Sciatic nerve (tissue), 2 donors: ENCODE results near the gene CREBBP. TPM values are rescaled to one million over a fixed set of nuclear protein-coding genes. Genes with fewer than 3 reads are reported as not detected.
A peak's percentile ranks its signal among the peaks of the same experiment; 100 is the strongest.

Experiments
- ATAC-seq: fragments of 200-7000 bp; cut with Tn5 transposase; one replicate; pipeline ENCODE4 v1.9.1; 2020; ENCODE audit warnings: mild to moderate bottlenecking, moderate library complexity
- DNase-seq: peaks from one replicate; pipeline ENCODE4 v3.0.0-alpha.2; 2020; ENCODE audit warnings: low spot score
- intact Hi-C: fragments of 100-400 bp; cut with DNase I; formaldehyde crosslinking; loops from one replicate; pipeline ENCODE4 v1.14.2; 2022
- total RNA-seq: library from RNA; stranded (reverse); fragmentation: NEBNext Ultra II Directional; extraction: Animal tissue kit (Norgen Biotek cat#: 25700); gene quantifications from one replicate; pipeline ENCODE4 v1.2.1, GENCODE V29; 2021
- donor health status: DM: no; HTN: no; CAD: no.
- donor health status: DM: no; HTN: no; CAD: no.

Gene CREBBP
- total RNA-seq, 1 donor from 2014 or later = 120 TPM

- DNase-seq (no peak), ATAC-seq (peak; percentile 71)
- intact Hi-C loops = no loop called here
These were observed 43.9 kb downstream of the CREBBP start for GRCh38 chr16:3836641-3837040.

- DNase-seq (no peak), ATAC-seq (no peak)
- intact Hi-C loops = no loop called here
These were observed 45.4 kb downstream of the CREBBP start for GRCh38 chr16:3835089-3835602.

- intact Hi-C loops = no loop called here
- ATAC-seq = no peak
- no peak for DNase-seq
These were observed 47.8 kb downstream of the CREBBP start for GRCh38 chr16:3832668-3833067.

- intact Hi-C loops = no loop called here
- DNase-seq = no peak
- ATAC-seq = no peak
These were observed 49.8 kb downstream of the CREBBP start for GRCh38 chr16:3830625-3831254.

GRCh38 chr16:3829631-3830536 is 50.6 kb downstream of the CREBBP start:
- ATAC-seq (no peak), DNase-seq (no peak)
- intact Hi-C loops = no loop called here

- no peak for ATAC-seq
- intact Hi-C loops = no loop called here
- no peak for DNase-seq
These were observed 54.6 kb downstream of the CREBBP start for GRCh38 chr16:3825940-3826339.

- ATAC-seq = no peak
- DNase-seq = no peak
- intact Hi-C loops = no loop called here
These were observed 55.4 kb downstream of the CREBBP start for GRCh38 chr16:3825103-3825502.

GRCh38 chr16:3824121-3824795 is 56.3 kb downstream of the CREBBP start:
- DNase-seq (no peak), ATAC-seq (no peak)
- intact Hi-C loops = no loop called here

GRCh38 chr16:3823427-3823826 is 57.1 kb downstream of the CREBBP start:
- ATAC-seq = no peak
- no peak for DNase-seq
- intact Hi-C loops = no loop called here

- ATAC-seq (peak; percentile 41), DNase-seq (no peak)
- intact Hi-C loops = no loop called here
These were observed 58.0 kb downstream of the CREBBP start for GRCh38 chr16:3822366-3823045.

- no peak for ATAC-seq
- intact Hi-C loops = no loop called here
- DNase-seq = no peak
These were observed 59.3 kb downstream of the CREBBP start for GRCh38 chr16:3821184-3821583.

- intact Hi-C loops = no loop called here
- no peak for DNase-seq
- peak; percentile 67 for ATAC-seq
These were observed 60.5 kb downstream of the CREBBP start for GRCh38 chr16:3819746-3820724.

- DNase-seq (no peak), ATAC-seq (no peak)
- intact Hi-C loops = no loop called here
These were observed 61.4 kb downstream of the CREBBP start for GRCh38 chr16:3819175-3819527.

- ATAC-seq (no peak), DNase-seq (no peak)
- intact Hi-C loops = no loop called here
These were observed 64.2 kb downstream of the CREBBP start for GRCh38 chr16:3816326-3816725.

- ATAC-seq (no peak), DNase-seq (no peak)
- intact Hi-C loops = no loop called here
These were observed 65.8 kb downstream of the CREBBP start for GRCh38 chr16:3814755-3815154.

- intact Hi-C loops = no loop called here
- ATAC-seq (no peak), DNase-seq (no peak)
These were observed 67.9 kb downstream of the CREBBP start for GRCh38 chr16:3812469-3813172.

- intact Hi-C loops = no loop called here
- DNase-seq = no peak
- no peak for ATAC-seq
These were observed 69.7 kb downstream of the CREBBP start for GRCh38 chr16:3810818-3811217.
